Measurements from ENCODE around the gene SHMT2.

SHMT2 gene

DNA sequence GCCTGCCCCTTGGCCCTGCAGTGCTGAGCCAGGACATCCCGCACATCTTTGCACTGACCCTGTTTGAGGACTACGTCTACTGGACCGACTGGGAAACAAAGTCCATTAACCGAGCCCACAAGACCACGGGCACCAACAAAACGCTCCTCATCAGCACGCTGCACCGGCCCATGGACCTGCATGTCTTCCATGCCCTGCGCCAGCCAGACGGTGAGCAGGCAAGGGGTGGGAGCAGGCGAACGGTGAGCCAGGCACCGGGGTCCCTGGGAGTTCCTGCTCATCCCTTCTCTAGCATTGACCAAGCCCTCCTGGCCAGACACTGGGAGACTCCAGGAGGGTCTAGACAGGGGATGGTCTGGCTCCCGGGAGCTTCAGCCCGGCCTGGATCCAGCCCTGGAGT, 30.3 kb upstream of the SHMT2 start:
- no peak for DNase-seq

DNA sequence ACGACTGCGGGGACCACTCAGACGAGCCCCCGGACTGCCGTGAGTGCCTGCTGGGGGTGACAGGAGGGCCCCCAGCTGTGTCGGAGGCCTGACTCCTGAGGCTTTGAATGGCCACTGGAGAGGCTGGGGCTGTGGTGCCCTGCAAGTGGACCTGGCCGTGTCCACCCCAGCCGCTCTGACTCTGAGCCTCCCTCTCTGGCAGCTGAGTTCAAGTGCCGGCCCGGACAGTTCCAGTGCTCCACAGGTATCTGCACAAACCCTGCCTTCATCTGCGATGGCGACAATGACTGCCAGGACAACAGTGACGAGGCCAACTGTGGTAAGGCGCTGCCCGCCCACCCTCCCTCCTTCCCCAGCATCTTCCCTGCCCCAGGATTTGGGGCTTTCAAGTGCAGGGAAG, 29.0 kb upstream of the SHMT2 start:
- DNase-seq: no peak

DNA sequence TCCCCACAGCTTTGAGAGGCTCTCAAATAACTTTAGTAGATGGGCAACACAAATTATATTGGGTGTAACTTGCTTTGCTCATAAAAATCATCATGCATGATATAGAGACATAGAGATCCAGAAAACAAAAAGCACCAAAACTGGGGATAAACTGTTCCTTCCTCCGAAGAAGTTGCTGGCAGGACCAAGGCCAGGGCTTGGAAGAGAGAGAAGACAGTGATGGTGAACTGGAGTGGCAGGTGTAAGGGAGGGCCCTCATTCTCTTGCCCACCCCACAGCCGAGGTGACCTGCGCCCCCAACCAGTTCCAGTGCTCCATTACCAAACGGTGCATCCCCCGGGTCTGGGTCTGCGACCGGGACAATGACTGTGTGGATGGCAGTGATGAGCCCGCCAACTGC, 28.3 kb upstream of the SHMT2 start:
- DNase-seq: no peak

DNA sequence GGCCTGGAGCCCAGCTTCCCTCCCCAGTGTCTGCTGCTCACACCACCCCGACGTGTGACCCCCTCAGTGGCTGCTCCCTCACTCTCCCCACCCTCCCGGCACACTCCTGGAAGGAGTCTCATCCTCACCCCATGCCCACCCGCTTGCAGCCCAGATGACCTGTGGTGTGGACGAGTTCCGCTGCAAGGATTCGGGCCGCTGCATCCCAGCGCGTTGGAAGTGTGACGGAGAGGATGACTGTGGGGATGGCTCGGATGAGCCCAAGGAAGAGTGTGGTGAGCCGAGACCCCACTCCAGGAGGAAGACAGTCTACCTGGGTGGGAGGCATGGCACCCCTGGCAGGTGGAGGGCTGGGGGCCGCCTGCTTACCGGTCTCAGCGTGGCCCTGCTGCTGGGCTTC, 27.9 kb upstream of the SHMT2 start:
- no peak for DNase-seq

DNA sequence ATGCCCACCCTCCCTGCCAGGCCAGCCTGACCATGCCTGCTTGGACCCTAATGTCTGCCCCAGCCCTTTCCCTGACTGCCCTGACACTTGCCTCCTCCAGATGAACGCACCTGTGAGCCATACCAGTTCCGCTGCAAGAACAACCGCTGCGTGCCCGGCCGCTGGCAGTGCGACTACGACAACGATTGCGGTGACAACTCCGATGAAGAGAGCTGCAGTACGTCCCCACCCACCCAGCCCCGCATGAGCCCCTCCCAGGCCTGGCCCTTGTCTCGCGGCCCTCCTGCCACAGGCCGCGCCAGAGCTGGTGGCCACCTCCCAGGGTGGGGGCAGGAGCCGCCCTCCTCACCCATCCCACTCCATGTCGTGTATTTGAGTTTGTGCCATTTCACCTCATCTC, 27.2 kb upstream of the SHMT2 start:
- no peak for DNase-seq

DNA sequence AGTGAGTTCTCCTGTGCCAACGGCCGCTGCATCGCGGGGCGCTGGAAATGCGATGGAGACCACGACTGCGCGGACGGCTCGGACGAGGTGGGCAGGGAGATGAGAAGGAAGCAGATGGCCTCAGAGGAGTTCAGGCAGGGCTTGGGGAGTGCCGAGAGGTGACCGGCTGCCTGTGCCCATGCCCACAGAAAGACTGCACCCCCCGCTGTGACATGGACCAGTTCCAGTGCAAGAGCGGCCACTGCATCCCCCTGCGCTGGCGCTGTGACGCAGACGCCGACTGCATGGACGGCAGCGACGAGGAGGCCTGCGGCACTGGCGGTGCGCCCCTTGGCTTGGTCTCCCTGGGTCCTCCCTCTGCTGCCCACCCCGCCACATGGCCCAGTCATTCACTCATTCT, 26.3 kb upstream of the SHMT2 start:
- DNase-seq: no peak

DNA sequence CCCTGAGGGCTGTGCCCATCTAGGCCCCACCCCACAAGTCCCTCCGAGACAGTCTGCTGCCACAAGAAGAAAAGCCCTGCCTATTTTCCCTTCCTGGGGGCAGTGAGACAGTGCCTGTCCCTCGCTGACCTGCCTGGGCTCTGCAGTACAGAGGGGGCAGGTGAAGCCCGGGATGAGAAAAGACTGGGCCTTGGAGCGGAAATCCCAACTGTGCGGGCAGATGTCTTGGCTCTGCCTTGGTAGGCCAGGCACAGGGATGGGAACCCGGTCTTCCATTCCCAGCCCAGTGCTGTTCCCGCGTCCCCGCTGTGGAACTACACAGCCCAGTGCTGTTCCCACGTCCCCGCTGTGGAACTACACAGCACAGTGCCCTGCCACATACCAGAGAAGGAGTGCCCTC, 25.7 kb upstream of the SHMT2 start:
- DNase-seq: no peak

DNA sequence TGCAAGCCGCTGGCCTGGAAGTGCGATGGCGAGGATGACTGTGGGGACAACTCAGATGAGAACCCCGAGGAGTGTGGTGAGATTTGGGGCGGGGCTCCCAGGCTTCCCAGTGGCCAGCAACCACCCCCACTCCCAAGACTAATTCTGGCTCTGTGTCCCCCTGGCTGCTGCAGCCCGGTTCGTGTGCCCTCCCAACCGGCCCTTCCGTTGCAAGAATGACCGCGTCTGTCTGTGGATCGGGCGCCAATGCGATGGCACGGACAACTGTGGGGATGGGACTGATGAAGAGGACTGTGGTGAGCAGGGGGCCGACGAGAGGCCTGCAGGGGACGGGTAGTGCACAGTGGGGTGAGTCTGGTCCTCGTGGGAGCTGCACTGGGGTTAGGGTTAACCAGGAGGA, 25.1 kb upstream of the SHMT2 start:
- no peak for DNase-seq

DNA sequence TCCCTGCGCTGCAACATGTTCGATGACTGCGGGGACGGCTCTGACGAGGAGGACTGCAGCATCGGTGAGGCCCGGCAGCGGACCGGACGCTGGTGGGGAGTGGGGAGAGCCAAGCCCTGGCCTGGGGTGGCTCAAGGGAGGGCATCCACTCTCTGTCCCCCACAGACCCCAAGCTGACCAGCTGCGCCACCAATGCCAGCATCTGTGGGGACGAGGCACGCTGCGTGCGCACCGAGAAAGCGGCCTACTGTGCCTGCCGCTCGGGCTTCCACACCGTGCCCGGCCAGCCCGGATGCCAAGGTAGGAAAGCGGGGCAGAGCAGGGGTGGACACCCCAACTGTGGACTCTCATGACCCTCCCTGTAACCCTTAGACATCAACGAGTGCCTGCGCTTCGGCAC, 24.3 kb upstream of the SHMT2 start:
- DNase-seq: no peak

DNA sequence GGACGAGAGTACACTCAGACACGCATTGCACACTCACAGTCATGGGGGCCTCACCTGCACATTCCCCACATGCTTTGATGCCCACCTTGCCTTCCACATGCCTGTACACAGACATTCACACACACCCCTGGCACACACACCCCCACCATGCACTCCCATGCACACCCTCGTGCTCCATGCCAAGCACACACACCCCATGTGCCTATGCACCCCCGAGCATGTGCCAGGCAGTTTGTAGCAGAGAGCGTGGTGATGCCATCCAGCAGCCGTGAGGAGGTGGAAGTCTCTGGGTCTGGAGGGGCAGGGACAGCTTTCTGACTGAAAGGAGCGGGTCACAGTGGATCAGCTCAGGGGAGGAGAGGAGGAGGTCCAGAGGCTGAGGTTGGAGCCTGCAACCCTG, 23.6 kb upstream of the SHMT2 start:
- DNase-seq: no peak

DNA sequence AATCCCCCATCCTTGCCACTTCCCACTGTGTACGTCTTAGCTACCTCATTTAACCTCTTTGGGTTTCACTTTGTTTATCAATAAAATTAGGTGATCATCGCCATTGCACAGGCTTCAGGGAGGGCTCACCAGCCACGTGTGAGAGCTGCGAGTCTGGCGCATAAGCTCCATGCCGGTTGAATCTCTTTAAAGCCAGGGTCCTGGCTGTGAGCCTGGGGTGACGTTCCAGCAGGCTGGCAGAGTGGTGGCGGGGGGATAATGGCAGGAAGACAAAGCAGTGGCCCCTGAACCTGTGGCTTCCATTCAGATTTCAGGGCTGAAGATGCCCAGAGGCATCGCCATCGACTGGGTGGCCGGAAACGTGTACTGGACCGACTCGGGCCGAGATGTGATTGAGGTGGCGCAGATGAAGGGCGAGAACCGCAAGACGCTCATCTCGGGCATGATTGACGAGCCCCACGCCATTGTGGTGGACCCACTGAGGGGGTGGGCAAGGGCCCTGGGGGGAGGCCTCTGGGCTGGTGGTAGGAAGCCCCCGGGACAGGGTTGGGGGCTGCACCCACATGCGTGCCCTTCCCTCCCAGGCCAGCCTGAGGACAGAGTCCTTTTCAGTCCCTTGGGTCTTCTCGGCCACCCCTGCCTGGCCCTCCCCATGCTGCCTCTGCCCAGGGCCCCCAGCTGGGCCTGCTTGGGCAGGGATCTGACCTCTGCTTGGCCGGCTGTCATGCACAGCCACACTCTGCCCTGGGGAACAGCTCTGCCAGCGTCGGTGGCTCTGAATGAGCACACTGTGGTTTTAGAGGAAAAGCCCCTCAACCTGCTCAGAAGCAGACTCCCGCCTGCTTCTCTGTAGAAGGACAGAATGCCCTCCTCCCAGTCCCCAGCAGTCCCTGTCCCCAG, 21.5 kb upstream of the SHMT2 start:
- DNase-seq: no peak

DNA sequence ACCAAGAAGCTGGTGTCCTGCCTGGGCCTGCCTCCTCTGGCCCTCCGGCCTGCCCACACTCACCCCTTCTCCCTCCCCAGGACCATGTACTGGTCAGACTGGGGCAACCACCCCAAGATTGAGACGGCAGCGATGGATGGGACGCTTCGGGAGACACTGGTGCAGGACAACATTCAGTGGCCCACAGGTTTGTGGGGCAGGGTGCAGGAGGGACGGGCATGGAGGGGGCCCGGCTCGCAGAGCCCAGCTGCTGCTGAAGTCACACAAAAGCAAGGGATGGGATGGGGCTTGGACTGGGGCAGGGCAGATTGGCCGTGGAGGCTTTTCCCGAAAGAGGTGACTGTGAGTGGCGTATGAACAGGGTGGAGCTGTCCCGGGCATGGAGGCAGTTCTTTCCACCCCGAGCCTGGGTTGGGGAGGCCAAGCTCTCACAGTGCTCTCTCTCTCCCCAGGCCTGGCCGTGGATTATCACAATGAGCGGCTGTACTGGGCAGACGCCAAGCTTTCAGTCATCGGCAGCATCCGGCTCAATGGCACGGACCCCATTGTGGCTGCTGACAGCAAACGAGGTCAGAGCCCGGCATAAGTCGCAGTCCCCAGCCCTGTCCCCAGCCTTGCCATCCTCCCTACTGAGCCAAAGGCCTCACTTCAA, 20.8 kb upstream of the SHMT2 start:
- DNase-seq: no peak

DNA sequence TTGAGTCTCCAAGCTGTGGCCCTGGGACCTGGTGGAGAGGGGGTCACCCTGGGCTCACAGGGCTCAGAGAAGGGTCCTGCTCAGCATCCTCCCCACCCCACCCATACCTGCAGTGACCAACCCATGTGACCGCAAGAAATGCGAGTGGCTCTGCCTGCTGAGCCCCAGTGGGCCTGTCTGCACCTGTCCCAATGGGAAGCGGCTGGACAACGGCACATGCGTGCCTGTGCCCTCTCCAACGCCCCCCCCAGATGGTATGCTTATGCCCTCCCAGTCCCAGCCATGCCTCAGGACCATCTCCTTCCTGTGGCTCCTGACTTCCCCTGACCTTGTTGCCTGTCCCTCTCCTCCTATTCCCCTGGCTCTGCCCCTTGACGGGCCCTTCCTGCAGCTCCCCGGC, 19.6 kb upstream of the SHMT2 start:
- DNase-seq: no peak

DNA sequence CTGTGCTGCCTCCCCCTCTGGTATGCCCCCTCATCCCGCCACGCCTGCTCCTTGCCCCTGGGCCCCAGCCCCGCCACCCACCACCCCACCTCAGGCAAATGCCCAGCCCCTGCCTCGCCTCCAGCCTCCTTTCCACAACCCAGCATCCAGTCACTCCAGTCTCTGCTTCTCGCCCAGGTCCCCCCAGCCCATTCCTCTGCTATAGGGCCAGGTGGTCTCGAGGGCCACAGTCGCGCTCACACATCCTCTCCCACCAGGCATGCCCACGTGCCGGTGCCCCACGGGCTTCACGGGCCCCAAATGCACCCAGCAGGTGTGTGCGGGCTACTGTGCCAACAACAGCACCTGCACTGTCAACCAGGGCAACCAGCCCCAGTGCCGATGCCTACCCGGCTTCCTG, 19.1 kb upstream of the SHMT2 start:
- no peak for DNase-seq

DNA sequence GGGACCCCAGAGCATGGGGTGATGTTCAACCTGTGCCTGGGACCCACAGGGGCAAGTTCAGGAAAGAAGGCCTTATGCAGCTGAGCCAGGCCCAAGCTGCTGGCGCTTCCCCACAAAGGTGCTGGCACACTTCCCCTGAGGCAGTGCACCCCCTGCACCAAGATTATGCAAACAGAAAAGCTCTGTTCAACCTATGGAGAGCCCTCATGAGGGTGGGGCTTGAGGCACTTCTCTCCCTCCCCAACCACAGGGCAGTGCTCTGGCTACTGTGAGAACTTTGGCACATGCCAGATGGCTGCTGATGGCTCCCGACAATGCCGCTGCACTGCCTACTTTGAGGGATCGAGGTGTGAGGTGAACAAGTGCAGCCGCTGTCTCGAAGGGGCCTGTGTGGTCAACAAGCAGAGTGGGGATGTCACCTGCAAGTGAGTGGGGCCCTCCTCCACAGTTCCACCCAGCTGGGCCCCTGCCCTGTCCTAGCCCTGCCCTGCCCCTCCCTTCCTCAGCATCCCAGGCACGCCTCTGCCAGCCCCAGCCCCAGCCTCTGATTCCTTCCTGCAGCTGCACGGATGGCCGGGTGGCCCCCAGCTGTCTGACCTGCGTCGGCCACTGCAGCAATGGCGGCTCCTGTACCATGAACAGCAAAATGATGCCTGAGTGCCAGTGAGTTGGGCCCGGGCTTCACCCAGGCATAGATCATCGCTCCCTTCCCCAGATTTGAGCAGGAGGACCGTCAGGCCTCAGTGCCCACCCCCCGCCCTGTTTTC, 18.4 kb upstream of the SHMT2 start:
- DNase-seq: no peak

DNA sequence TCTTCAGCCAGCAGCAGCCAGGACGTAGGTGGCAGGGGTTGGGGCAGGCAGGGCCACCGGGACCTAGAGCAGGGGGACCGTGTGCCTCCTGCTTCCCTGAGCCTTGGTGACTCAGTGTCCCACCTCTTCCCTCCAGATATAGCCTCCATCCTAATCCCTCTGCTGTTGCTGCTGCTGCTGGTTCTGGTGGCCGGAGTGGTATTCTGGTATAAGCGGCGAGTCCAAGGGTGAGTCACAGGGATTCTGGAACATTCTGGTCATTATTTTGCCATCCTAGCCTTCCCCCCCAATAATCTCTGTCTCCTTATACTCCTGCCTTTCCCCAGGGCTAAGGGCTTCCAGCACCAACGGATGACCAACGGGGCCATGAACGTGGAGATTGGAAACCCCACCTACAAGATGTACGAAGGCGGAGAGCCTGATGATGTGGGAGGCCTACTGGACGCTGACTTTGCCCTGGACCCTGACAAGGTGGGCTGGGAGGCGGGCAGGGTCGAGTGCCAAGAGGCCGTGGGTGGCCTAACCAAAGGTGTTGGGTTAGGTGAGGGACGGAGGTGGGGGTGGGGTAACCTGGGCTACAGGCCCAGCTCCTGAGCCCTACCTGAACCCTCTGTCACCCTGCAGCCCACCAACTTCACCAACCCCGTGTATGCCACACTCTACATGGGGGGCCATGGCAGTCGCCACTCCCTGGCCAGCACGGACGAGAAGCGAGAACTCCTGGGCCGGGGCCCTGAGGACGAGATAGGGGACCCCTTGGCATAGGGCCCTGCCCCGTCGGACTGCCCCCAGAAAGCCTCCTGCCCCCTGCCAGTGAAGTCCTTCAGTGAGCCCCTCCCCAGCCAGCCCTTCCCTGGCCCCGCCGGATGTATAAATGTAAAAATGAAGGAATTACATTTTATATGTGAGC, 17.5 kb upstream of the SHMT2 start:
- DNase-seq: no peak

DNA sequence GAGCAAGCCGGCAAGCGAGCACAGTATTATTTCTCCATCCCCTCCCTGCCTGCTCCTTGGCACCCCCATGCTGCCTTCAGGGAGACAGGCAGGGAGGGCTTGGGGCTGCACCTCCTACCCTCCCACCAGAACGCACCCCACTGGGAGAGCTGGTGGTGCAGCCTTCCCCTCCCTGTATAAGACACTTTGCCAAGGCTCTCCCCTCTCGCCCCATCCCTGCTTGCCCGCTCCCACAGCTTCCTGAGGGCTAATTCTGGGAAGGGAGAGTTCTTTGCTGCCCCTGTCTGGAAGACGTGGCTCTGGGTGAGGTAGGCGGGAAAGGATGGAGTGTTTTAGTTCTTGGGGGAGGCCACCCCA, 16.8 kb upstream of the SHMT2 start:
- no peak for DNase-seq

DNA sequence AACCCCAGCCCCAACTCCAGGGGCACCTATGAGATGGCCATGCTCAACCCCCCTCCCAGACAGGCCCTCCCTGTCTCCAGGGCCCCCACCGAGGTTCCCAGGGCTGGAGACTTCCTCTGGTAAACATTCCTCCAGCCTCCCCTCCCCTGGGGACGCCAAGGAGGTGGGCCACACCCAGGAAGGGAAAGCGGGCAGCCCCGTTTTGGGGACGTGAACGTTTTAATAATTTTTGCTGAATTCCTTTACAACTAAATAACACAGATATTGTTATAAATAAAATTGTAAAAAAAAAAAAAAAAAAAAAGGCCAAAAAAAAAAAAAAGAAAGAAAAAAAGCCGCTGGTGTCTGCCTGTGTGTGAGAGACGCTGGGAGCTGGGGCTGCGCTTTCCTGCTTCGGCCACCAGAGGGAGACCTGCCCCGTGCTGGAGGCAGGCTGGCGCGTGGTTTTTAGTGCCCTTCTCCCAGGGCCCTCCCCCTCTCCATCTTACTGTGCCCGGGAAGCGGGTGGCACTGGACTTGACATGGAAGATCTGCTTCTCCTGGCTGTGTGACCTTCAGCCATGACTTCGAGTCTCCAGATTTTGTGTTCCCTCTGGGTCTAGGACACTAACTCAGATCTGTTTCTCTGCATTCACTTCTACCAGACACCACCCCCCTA, 16.3 kb upstream of the SHMT2 start:
- peak; percentile 70 for DNase-seq

DNA sequence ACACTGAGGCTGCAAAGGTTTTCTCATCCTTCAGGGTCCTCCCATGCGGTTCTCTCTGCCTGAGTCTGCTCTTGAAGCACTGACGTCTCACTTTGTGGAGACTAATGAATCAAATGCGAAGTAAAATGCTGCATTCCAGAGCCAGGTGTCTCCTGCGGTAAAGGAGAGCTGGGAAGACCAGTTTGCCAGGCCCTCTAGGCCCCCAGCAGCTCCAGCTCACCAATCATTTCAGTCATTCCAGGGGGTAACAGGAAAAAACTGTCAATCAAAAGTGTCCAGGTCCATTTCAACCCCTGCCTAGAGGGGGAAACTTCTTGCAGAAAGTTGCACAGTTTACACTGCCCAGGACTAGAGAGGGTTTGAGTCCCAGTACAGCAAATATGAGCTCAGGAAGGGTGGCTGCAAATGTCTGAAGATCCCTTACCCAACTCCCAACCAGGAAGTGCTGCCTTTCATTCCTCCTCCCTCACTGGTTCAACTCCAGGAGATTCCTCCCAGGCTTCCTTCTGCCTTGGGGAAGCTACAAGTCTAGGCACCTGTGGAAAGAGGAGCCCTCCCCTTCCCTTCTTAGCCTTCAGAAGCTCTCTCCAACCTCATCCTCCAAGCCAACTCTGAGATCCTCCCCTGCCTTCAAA, 15.6 kb upstream of the SHMT2 start:
- no peak for DNase-seq

DNA sequence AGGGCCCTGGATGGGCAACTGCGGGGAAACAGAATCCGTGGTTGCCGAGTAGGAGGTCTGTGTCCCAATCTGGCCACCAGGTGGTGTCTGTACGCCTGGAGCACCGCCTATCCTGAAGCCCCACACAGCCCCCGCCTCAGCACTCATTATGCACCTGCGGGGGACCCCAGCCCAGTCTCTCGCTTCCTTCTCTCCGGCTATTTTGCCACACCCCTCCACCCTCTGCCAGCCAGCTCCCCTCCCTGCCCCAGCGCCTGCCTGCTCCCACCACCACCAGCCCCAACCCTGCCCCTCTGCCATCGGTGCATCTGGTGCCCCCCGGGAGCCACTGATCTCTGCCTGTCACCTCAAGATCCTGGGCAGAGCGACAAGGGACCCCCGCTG, 15.1 kb upstream of the SHMT2 start:
- DNase-seq: peak; percentile 52

DNA sequence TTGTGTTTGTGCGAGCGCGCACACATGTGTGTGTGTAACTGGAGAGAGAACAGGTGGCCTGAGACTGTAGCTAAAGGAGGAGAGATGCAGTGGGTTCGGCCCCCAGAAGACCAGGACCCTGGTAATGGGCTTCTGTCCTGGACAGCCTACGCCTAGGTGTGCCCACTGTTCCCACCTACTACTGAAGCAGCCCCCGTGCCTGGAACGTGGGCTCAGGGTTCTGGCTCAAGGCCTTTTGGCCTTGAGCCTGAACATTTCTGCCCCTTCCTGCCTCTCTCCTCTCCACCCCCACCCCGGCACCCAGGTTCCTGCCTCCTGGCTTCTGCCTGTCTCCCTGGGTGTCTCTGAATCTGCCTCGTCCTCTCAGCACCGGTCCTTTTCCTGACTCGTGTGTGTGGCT, 14.4 kb upstream of the SHMT2 start:
- no peak for DNase-seq

DNA sequence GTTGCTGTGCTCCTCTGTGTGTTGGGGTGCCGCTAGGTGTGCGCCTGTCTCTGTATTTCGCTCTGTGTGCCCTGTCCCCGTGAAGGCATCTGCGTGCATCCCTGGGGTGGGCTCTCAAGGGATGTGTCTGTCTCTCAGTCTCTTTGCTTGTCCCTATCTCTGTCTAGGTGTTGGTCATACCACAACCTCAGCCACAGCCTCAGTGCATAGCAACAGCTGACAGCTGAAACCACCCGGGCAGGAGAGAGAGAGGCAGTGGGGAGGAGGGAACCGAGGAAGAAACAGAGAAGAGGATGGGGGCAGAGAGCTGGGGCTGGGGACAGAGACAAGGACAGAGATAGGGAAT, 13.9 kb upstream of the SHMT2 start:
- no peak for DNase-seq

Measured in GDM1 (cell line).